H9 (cell line): ENCODE data around the gene TAF1. TPM values are rescaled to one million over a fixed set of nuclear protein-coding genes. Genes with fewer than 3 reads are reported as not detected.
"Not testable (repeated sequence)": the region's sequence is repeated elsewhere in the genome, so short reads cannot be mapped to it uniquely, and the experiment has no call there.

Experiments used
- DNase-seq: peaks from one replicate; pipeline ENCODE4 v3.0.0-alpha.2; 2017
- H2AFZ ChIP-seq: one replicate; pipeline ENCODE4 v1.6.1; 2013; ENCODE audit warnings: mild to moderate bottlenecking, low read length, control low read depth, moderate library complexity
- H2AK5ac ChIP-seq: 2 replicates; pipeline ENCODE4 v1.6.1; 2013; ENCODE audit warnings: low read length, control low read depth, mixed read lengths; ENCODE audit not compliant: insufficient read length
- H2BK120ac ChIP-seq: one replicate; pipeline ENCODE4 v1.6.1; 2013; ENCODE audit warnings: low read depth, mild to moderate bottlenecking, low read length, control low read depth, inconsistent platforms; ENCODE audit not compliant: poor library complexity, severe bottlenecking
- H2BK12ac ChIP-seq: 2 replicates; pipeline ENCODE4 v1.6.1; 2013; ENCODE audit warnings: low read length, control low read depth, mixed read lengths, low read depth; ENCODE audit not compliant: insufficient read length
- H2BK15ac ChIP-seq: 2 replicates; pipeline ENCODE4 v1.6.1; 2013; ENCODE audit warnings: low read depth, low read length, control low read depth
- H2BK20ac ChIP-seq: one replicate; pipeline ENCODE4 v1.6.1; 2013; ENCODE audit warnings: low read depth, mild to moderate bottlenecking, low read length, control low read depth, inconsistent platforms; ENCODE audit not compliant: poor library complexity, severe bottlenecking
- H2BK5ac ChIP-seq: 2 replicates; pipeline ENCODE4 v1.6.1; 2013; ENCODE audit warnings: low read length, control low read depth, mixed read lengths; ENCODE audit not compliant: insufficient read length
- H3K14ac ChIP-seq: 2 replicates; pipeline ENCODE4 v1.6.1; 2013; ENCODE audit warnings: low read length, control low read depth; ENCODE audit not compliant: insufficient read depth
- H3K18ac ChIP-seq: 2 replicates; pipeline ENCODE4 v1.6.1; 2013; ENCODE audit warnings: low read depth, mild to moderate bottlenecking, mixed read lengths, low read length, control low read depth; ENCODE audit not compliant: insufficient read length
- H3K23ac ChIP-seq: 2 replicates; pipeline ENCODE4 v1.6.1; 2013; ENCODE audit warnings: low read length, control low read depth, mixed read lengths, low read depth; ENCODE audit not compliant: insufficient read length
- H3K23me2 ChIP-seq: 2 replicates; pipeline ENCODE4 v1.6.1; 2013; ENCODE audit warnings: low read depth, mild to moderate bottlenecking, mixed read lengths, low read length, control low read depth; ENCODE audit not compliant: insufficient read length, poor library complexity, severe bottlenecking
- H3K27ac ChIP-seq: 2 replicates; pipeline ENCODE4 v1.5.1; 2013; ENCODE audit warnings: low read length, control low read depth, mixed read lengths, low read depth; ENCODE audit not compliant: insufficient read length
- H3K27me3 ChIP-seq: 2 replicates; pipeline ENCODE4 v1.6.1; 2013; ENCODE audit warnings: low read length, control low read depth, inconsistent platforms; ENCODE audit not compliant: insufficient read depth
- H3K4ac ChIP-seq: 2 replicates; pipeline ENCODE4 v1.6.1; 2013; ENCODE audit warnings: low read depth, mild to moderate bottlenecking, control low read depth, inconsistent platforms, low read length, moderate library complexity
- H3K4me1 ChIP-seq: 2 replicates; pipeline ENCODE4 v1.6.1; 2013; ENCODE audit warnings: low read length, control low read depth, inconsistent platforms; ENCODE audit not compliant: insufficient read depth
- H3K4me2 ChIP-seq: 2 replicates; pipeline ENCODE4 v1.6.1; 2013; ENCODE audit warnings: low read length, control low read depth, mixed read lengths; ENCODE audit not compliant: insufficient read length, insufficient read depth
- H3K56ac ChIP-seq: 2 replicates; pipeline ENCODE4 v1.6.1; 2013; ENCODE audit warnings: low read depth, mild to moderate bottlenecking, mixed read lengths, low read length, control low read depth; ENCODE audit not compliant: insufficient read length
- H3K79me1 ChIP-seq: 2 replicates; pipeline ENCODE4 v1.6.1; 2013; ENCODE audit warnings: low read depth, mild to moderate bottlenecking, moderate library complexity, low read length, control low read depth, inconsistent platforms; ENCODE audit not compliant: insufficient read depth, poor library complexity, severe bottlenecking
- H3K79me2 ChIP-seq: 2 replicates; pipeline ENCODE4 v1.6.1; 2013; ENCODE audit warnings: low read length, control low read depth, inconsistent platforms; ENCODE audit not compliant: insufficient read depth
- H3K9ac ChIP-seq: 2 replicates; pipeline ENCODE4 v1.6.1; 2013; ENCODE audit warnings: low read length, control low read depth, mixed read lengths; ENCODE audit not compliant: insufficient read length; ENCODE audit errors: extremely low read depth
- H3K9me3 ChIP-seq: one replicate; pipeline ENCODE4 v1.6.1; 2013; ENCODE audit warnings: low read depth, low read length, inconsistent platforms; ENCODE audit not compliant: control insufficient read depth
- H3T11ph ChIP-seq: one replicate; pipeline ENCODE4 v1.6.1; 2013; ENCODE audit warnings: mild to moderate bottlenecking, low read length, control low read depth, inconsistent platforms
- H4K20me1 ChIP-seq: one replicate; pipeline ENCODE4 v1.6.1; 2013; ENCODE audit not compliant: control insufficient read depth, insufficient read length, insufficient read depth
- H4K5ac ChIP-seq: 2 replicates; pipeline ENCODE4 v1.6.1; 2013; ENCODE audit warnings: low read depth, mild to moderate bottlenecking, mixed read lengths, low read length, control low read depth; ENCODE audit not compliant: insufficient read length
- H4K8ac ChIP-seq: replicated peaks from 2 replicates; pipeline ENCODE4 v1.6.1; 2013; ENCODE audit warnings: low read length, control low read depth, mixed read lengths, low read depth; ENCODE audit not compliant: insufficient read length
- H4K91ac ChIP-seq: 2 replicates; pipeline ENCODE4 v1.6.1; 2013; ENCODE audit warnings: low read depth, mild to moderate bottlenecking, moderate library complexity, mixed read lengths, low read length, control low read depth; ENCODE audit not compliant: insufficient read length
- H3K27ac Mint-ChIP-seq, 3 experiments: 2 replicates in 2 of 3; 3 replicates in 1 of 3; pipeline ENCODE4 v1.8.0; 2020 to 2021; ENCODE audit warnings: mixed read lengths in 3 of 3, mild to moderate bottlenecking in 1 of 3, moderate library complexity in 1 of 3
- H3K27me3 Mint-ChIP-seq: 2 replicates; pipeline ENCODE4 v1.8.0; 2021; ENCODE audit warnings: low read depth, mild to moderate bottlenecking, moderate library complexity, mixed read lengths
- H3K36me3 Mint-ChIP-seq, 3 experiments: 2 replicates in 2 of 3; 3 replicates in 1 of 3; pipeline ENCODE4 v1.8.0; 2020 to 2021; ENCODE audit warnings: low read depth in 3 of 3, mixed read lengths in 3 of 3; ENCODE audit not compliant: insufficient read depth in 1 of 3
- H3K4me1 Mint-ChIP-seq, 2 experiments: 2 replicates each; pipeline ENCODE4 v1.8.0; 2020; ENCODE audit warnings: mixed read lengths in 2 of 2
- H3K4me3 Mint-ChIP-seq, 2 experiments: 2 replicates in 1 of 2; 3 replicates in 1 of 2; pipeline ENCODE4 v1.8.0; 2020 to 2021; ENCODE audit warnings: mild to moderate bottlenecking in 2 of 2, mixed read lengths in 2 of 2, moderate library complexity in 1 of 2
- H3K9me3 Mint-ChIP-seq, 2 experiments: 2 replicates in 1 of 2; 3 replicates in 1 of 2; pipeline ENCODE4 v1.8.0; 2020; ENCODE audit warnings: mild to moderate bottlenecking in 2 of 2, mixed read lengths in 2 of 2, moderate library complexity in 1 of 2
- WGBS: extraction: QIAGEN DNeasy Blood & Tissue Kit; methylation state at CpG from one replicate; pipeline ENCODE4 v1.1.7; 2013; ENCODE audit warnings: missing lambda C conversion rate, low lambda C conversion rate, mixed read lengths; ENCODE audit not compliant: insufficient read length; ENCODE audit errors: extremely low coverage; 5-methylcytosine and 5-hydroxymethylcytosine counted together
- total RNA-seq: library from RNA; stranded (reverse); gene quantifications from 2 replicates; pipeline ENCODE4 v1.2.1, GENCODE V29; 2021
- TF ChIP-seq, protein P1 (sequence below): fragments of 200-600 bp; sonication (generic); conservative IDR thresholded peaks from 3 replicates; pipeline ENCODE4 v1.8.0; 2021; ENCODE audit warnings: antibody characterized with exemption, mild to moderate bottlenecking

The TAF1 gene
- total RNA-seq, 1 experiment from 2014 or later: 32.2 TPM

DNA sequence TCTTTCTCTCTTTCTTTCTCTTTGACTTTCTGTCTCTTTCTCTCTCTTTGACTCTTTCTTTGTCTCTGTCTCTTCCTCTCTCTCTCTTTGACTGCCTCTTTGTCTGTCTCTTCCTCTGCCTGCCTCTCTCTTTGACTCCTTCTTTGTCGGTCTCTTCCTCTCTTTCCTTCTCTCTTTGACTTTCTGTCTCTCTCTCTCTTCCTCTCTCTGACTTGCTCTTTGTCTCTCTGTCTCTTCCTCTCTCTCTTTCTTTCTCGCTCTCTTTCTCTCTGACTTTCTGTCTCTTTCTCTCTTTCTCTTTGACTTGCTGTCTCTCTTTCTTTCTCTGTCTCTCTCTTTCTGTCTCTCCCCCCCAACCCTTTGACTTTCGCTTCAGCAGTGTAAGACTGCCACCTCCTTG, 130.3 kb downstream of the TAF1 start:
- Histone ChIP-seq H3K14ac (no peak overlapping the region), H3K9ac (no peak overlapping the region), H2BK20ac (no peak overlapping the region), H3K27ac (no peak overlapping the region), H3K79me2 (no peaks in the 10 kb centered on the region), H3K56ac (no peak overlapping the region), H3K23me2 (no peaks in the 10 kb centered on the region), H4K91ac (no peak overlapping the region), H4K20me1 (no peaks in the 10 kb centered on the region), H2AFZ (no peak overlapping the region), H3K79me1 (no peaks in the 10 kb centered on the region), H3T11ph (no peak overlapping the region), H4K5ac (no peak overlapping the region), H3K4me1 (no peaks in the 10 kb centered on the region), H2AK5ac (no peak overlapping the region), H3K27me3 (no peaks in the 10 kb centered on the region), H3K18ac (no peak overlapping the region), H2BK120ac (no peak overlapping the region), H4K8ac (no peak overlapping the region), H2BK12ac (no peak overlapping the region), H3K4me2 (no peak overlapping the region), H3K9me3 (peaks cover 10% of the 10 kb centered on the region), H3K23ac (no peak overlapping the region), H2BK5ac (no peak overlapping the region), H3K4ac (no peak overlapping the region), H2BK15ac (no peak overlapping the region)
- H3K9me3 Mint-ChIP-seq: peaks cover 66 to 72% of the 10 kb centered on the region in 2 experiments
- no CpG with 5 or more reads among the region's 3 CpGs for WGBS
- no peak overlapping the region; a peak in 1 of 7 replicates for H3K27ac Mint-ChIP-seq
- H3K36me3 Mint-ChIP-seq: peaks cover 4 to 8% (median 5%) of the 10 kb centered on the region in 3 experiments; a peak in 5 of 7 replicates
- DNase-seq: no peak
- peaks cover 1% of the 10 kb centered on the region; the same call in 1 of the 2 replicates for H3K27me3 Mint-ChIP-seq
- H3K4me3 Mint-ChIP-seq: no peak overlapping the region
- TF ChIP-seq, protein P1, sequence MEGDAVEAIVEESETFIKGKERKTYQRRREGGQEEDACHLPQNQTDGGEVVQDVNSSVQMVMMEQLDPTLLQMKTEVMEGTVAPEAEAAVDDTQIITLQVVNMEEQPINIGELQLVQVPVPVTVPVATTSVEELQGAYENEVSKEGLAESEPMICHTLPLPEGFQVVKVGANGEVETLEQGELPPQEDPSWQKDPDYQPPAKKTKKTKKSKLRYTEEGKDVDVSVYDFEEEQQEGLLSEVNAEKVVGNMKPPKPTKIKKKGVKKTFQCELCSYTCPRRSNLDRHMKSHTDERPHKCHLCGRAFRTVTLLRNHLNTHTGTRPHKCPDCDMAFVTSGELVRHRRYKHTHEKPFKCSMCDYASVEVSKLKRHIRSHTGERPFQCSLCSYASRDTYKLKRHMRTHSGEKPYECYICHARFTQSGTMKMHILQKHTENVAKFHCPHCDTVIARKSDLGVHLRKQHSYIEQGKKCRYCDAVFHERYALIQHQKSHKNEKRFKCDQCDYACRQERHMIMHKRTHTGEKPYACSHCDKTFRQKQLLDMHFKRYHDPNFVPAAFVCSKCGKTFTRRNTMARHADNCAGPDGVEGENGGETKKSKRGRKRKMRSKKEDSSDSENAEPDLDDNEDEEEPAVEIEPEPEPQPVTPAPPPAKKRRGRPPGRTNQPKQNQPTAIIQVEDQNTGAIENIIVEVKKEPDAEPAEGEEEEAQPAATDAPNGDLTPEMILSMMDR: no peak
- H3K4me1 Mint-ChIP-seq: peaks cover 21 to 30% of the 10 kb centered on the region in 2 experiments

DNA sequence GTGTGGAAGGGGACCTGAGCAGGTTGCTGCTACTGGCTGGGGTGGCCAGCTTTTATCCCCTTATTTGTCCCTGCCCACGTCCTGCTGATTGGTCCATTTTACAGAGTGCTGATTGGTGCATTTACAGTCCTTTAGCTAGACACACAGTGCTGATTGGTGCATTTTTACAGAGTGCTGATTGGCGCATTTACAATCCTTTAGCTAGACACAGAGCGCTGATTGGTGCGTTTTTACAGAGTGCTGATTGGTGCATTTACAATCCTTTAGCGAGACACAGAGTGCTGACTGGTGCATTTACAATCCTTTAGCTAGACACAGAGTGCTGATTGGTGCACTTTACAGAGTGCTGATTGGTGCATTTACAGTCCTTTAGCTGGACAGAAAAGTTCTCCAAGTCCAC, 135.9 kb downstream of the TAF1 start:
- H3K23ac ChIP-seq, H3T11ph ChIP-seq, H4K20me1 ChIP-seq, H3K23me2 ChIP-seq, H3K4me2 ChIP-seq, H4K91ac ChIP-seq, H3K9ac ChIP-seq, H3K36me3 Mint-ChIP-seq, H3K4me1 ChIP-seq, H3K56ac ChIP-seq, H3K27ac Mint-ChIP-seq, H2AFZ ChIP-seq, H3K79me2 ChIP-seq, H3K18ac ChIP-seq, H4K5ac ChIP-seq, H2BK12ac ChIP-seq, H3K14ac ChIP-seq, H3K9me3 ChIP-seq, H3K27me3 Mint-ChIP-seq, H3K27ac ChIP-seq, H2BK15ac ChIP-seq, H3K79me1 ChIP-seq, H2AK5ac ChIP-seq, H4K8ac ChIP-seq, H3K27me3 ChIP-seq, H2BK20ac ChIP-seq, H2BK120ac ChIP-seq, DNase-seq, H2BK5ac ChIP-seq, H3K4ac ChIP-seq, H3K4me3 Mint-ChIP-seq: not testable (repeated sequence)
- Mint-ChIP-seq H3K4me1 (peaks cover 16 to 25% of the 10 kb centered on the region in 2 experiments), H3K9me3 (peaks cover 57 to 59% of the 10 kb centered on the region in 2 experiments)
- WGBS: no CpG with 5 or more reads among the region's 5 CpGs
